Dedifferentiated amniotic fluid mesenchymal stem cell (primary cell): ENCODE results near the gene INTS14.
A peak's percentile ranks its signal among the peaks of the same experiment; 100 is the strongest.
"Not testable (repeated sequence)": the region's sequence is repeated elsewhere in the genome, so short reads cannot be mapped to it uniquely, and the experiment has no call there.

Experiments
- DNase-seq: peaks from one replicate; pipeline ENCODE4 v3.0.0-alpha.2; 2016; ENCODE audit errors: extremely low spot score

Gene INTS14

DNA sequence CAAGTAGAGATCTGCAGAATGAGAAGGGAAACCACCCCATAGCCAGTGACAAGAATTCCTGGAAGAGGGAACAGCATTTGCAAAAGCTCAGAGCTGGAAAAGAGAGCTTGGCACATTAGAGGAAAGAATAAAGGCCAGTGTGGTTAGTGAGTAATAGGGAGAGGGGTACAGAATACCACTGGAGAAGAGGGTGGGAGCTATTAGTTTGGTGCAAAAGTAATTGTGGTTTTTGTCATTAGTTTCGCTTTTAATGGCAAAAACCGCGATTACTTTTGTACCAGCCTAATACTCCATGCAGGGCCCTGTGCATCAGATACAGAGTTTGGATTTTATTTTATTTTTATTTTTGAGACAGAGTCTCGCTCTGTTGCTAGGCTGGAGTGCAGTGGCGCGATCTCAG, 20.6 kb upstream of the INTS14 start:
- no peak for DNase-seq

GRCh38 chr15:65630760-65631159, 19.8 kb upstream of the INTS14 start:
- DNase-seq = no peak

DNA sequence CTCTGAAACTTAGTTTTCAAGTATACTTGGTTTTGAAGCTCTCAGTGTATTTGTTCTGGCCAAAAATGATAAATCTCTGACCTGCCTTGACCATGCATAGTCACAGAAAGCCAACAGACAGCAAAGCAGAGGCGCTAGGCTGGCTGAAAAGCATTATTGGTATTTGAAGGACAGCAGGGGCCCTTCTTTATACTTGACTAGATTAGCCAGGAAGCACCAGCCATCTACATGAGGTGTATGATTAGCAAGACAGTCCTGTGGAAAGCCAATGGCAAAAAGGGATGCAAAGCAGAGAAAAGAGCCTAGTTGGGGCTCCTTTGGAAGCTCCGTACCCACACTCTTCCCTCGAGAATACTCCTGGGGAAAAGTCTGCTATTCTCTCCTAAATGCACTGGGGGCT, 18.6 kb upstream of the INTS14 start:
- DNase-seq = no peak

GRCh38 chr15:65626856-65627255, 15.9 kb upstream of the INTS14 start:
- DNase-seq = no peak

DNA sequence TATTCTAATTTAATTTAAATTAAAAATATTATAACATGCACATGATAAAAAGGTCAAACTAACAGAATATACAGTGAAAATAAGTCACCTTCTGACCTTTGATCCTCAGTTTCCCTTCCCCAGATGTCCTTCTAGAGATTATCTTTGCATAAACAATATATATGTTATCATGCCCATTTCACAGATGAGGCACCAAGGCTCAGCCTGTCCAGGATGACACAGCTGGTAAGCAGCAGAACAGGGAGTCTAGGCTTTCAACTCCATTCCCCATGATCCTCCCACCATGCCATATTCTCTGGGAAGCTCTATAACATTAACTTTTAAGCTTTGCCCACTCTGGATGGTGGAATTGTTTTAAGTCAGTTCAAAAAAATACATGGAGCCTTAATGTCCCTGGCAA, 12.2 kb upstream of the INTS14 start:
- no peak for DNase-seq

DNA sequence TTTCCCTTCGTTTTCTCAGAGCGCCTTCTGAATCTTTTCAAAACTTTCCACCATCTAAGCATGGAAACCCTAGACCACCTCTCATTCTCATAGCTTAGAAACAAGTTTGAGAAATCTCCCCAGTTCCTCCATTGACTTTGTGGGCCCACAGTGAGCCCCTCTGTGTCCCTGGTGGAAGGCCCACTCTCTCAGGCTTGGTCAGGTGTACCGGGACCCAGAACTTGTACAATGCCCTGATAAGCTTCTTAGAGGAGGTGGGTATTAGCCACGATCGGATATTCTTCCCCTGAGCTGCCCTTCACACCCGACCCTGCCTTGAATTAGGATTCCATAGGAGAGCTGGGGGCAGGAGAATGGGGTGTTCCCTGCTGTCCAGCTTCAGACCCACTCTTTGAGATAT, 10.7 kb upstream of the INTS14 start, which contains the start of gene SLC24A1:
SLC24A1 (plus strand) TSS at position 301 of the 400 bp plus-strand sequence. CDS start 2,143 bp downstream, outside the sequence.
- no peak for DNase-seq

- DNase-seq = no peak
Measured at GRCh38 chr15:65620833-65621232, 9.9 kb upstream of the INTS14 start.

DNA sequence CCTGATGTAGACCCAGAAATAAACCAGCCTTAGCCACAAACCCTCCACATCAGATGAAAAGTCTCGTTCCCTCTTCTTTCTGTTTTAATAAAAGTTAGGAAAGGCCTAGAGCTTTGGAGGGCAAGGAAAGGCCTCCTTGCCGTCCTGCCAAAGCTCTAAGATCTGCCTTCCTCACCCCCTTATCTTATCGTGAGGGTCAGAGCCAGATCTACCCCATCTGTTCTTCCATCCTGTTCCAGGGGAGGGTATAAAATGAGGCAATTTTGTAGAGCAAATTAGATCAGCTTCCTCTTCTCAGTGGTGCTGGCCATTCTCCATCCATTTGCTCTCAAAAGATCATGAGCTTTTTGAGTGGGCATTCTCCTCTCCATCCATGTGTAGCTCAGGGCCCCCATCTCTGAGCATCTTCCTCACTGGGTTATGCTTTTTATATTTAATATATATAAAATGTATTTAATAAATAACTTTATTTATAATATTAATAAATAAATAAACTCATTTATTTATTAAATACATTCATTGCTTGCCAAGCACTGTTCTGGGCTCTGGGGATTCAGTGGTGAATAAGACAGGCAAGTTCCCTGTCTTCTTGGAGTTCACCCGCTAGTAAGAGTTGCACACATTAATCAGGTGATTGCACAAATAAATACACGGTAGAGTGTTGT, 8.8 kb upstream of the INTS14 start:
- no peak for DNase-seq

GRCh38 chr15:65618560-65619109, 7.7 kb upstream of the INTS14 start:
- no peak for DNase-seq

- DNase-seq = not testable (repeated sequence)
Measured at GRCh38 chr15:65615887-65616286, 5.0 kb upstream of the INTS14 start.

DNA sequence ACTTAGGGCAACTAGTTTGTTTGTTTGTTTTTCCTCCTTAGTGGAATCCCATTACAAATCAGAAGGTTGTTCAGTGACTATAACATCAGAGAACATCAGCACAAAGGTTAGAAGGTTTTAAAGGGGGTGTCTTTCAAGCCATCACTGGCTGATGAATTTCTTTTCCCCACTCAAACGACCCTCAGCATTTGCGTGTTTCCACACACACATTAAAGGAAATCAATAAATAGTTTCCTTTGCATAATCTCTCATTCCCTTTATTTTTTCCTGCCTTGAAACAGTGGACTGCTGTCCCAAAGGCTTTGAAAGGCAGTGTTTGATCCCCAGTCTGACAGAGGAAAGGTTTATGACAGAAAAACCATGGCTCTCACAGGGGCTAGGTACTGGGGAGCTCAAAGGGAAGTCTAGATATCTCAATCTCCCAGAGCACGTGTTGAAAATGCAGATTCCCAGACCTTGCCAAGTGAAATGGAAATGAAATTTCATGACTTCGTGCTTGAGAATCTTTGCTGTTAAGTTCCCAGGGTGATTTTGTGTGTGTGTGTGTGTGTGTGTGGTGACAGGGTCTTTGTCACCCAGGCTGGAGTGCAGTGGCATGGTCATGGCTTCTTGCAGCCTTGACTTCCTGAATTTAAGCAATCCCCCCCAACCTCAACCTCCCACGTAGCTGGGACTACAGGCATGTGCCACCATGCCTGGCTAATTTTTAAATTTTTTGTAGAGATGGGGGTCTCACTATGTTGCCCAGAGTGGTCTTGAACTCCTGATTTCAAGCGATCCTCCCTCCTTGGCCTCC, 2.2 kb upstream of the INTS14 start:
- no peak for DNase-seq

DNA sequence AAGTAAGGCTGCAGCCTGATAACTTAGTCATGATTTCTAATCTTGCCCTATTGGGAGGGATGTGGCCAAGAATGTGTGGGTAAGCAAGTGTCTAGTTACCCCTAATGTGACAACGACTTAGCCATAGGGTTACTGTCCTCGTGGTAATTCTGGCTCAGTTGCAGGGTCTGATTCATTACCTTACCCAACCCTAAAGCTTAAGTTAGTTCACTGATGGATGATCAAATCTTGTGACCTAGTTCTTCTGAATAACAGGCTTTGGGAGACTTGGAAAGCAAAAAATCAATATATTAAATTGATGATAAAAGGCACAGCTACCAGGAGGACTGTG, 1.6 kb upstream of the INTS14 start:
- DNase-seq = no peak

DNA sequence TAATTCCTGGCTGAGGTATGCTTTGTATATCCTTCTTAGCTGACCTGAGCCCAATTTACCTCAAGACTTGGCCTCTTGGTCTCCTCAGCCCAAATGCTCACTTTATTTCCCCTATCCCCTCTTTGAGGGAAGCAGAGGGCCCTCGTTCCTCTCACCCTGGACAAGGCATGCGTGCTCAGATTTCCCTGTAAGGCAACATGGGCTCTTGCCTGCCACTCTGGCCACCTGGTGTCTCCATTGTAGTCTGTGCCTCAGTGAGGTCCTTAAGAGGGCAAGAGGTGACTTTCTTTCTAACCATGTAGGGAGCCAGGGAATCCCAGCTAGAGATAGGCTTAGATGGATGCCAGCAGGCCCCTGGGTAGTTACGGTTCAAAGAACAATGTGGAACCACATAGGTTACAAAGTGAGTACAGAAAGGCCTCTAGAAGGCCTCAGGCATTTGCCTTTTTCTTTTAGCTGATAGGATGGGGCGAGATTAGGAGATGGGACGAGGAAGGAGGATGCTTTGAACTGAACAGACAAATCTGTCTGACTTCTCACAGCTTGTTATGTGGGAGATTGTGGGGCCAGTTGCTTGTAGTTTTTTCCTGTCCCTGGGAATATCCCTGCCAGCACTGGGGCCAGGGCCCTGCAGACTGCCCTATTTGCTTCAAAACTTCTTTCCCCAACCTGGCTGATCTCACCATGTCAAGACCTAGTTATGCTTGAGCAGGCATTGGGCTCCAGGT, 1.1 kb upstream of the INTS14 start:
- no peak for DNase-seq

DNA sequence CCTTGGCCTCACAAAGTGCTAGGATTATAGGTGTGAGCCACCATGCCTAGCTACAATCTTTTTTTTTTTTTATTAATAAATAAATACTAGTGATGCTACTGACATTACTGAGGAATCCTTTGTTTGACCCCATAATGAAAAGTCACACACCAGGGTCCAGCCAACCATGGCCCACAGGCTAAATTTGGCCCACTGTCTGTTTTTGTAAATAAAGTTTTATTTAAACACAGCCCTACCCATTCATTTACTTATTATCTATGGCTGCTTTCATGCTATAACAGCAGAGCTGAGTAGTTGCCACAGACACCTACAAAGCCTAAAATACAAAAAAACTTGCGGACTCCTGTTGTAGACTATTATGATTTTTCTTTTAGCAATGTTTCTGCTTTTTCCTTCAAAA, 7.4 kb downstream of the INTS14 start:
- DNase-seq = no peak

DNA sequence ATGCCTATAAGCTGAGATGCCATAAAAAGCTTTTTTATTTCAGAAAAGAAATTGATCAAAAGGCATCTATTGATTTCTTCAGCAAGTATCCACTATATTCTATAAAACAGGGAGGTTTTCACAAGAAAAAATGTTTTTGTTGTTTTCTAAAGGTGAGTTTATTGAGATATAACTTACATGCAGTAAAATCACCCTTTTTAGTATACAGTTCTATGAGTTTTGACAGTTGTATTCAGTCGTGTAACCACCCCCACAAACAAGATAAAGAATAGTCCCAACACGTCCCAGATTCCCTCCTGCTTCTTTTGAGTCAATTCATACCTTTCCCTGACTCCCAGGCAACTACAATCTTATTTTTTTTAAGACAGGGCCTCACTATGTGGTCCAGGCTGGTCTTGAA, 7.8 kb downstream of the INTS14 start:
- no peak for DNase-seq

- no peak for DNase-seq
Measured at GRCh38 chr15:65599677-65600076, 11.3 kb downstream of the INTS14 start.

GRCh38 chr15:65598468-65598867, 12.5 kb downstream of the INTS14 start:
- no peak for DNase-seq

GRCh38 chr15:65595960-65596359, 15.0 kb downstream of the INTS14 start:
- DNase-seq = no peak

DNA sequence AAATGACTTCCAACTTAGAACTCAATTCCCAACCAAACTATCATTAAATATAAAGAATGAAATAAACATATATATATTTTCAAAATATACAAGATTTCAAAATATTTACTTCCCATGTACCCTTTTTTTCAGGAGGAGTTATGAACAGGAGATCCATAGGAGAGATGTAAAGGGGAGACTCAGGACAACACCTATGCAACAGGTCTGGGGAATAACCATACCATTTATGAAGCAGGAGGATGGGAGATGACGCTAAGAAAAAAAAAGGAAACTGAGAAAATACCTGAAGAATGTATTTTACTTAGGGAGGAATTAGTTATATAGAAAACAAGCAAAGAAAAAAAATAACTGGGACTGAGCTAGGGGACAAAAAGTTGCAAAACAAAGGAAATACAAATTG, 23.8 kb downstream of the INTS14 start:
- no peak for DNase-seq

GRCh38 chr15:65584241-65584640, 26.7 kb downstream of the INTS14 start:
- no peak for DNase-seq

DNA sequence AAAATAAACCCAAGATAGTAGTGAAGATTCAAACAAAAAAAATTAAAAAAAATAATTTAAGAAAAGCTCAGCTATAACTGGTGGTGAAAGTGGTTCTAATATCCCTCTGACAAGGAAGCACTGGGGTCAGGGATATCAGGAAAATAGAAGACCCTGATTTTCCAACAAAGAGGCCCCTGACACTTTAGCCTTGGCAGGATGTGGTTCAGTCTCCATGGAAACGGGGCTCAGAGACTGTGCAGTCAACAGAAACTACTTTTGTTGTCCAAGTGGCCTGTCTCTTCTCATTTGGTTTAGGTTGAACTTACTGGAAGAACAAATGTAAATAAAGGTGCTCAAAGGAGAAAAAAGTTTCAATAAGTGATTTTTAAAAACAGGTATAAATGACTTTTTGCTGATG, 27.2 kb downstream of the INTS14 start:
- no peak for DNase-seq

DNA sequence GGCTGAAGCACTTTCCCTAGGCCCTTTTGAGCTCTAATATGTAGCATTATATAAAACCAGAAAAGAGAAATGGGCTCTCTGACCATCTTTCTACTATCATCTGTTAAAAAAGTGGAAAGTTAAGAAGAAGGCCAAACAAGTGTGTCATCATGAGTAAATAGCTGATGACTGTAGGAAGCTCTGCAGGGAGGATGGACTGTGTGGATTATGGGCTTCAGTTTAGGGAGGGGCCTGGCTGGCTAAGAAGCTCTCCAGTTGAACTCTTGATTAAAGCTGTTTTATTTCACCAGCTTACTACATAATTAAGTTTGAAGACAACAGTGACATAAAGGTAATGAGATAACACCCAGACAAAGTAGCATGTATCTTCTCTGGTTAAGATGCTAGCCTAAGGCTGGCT, 30.6 kb downstream of the INTS14 start:
- peak; percentile 38 for DNase-seq

DNA sequence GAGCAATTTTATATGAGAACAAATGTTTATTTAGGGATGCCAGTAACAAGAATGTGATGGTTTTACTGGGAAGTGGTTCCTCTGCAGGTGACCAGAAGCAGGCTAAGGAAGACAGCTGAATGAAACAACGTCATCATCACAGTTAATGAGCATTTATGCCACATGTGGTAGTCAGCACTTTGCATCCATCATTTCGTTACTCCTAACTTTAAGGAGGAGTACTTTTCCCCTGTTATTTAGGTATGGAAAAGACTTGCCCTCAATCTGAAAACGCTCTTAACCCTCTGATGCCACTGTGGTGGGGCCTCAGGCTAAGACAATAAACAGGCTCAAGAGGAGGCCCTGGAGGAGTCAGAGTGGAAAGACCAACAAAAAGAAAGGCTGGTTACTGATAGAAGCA, 31.2 kb downstream of the INTS14 start:
- no peak for DNase-seq
